NCI-H2107 treated with DMSO at 0.1 percent for 48 hours (cell line): ENCODE data around the gene TMEM242.
"Not testable (repeated sequence)": the region's sequence is repeated elsewhere in the genome, so short reads cannot be mapped to it uniquely, and the experiment has no call there.

Experiments
- DNase-seq: peaks from one replicate; lab custom pipeline; 2025; ENCODE audit not compliant: unreplicated experiment; lab: John Stamatoyannopoulos, UW

The TMEM242 gene

DNA sequence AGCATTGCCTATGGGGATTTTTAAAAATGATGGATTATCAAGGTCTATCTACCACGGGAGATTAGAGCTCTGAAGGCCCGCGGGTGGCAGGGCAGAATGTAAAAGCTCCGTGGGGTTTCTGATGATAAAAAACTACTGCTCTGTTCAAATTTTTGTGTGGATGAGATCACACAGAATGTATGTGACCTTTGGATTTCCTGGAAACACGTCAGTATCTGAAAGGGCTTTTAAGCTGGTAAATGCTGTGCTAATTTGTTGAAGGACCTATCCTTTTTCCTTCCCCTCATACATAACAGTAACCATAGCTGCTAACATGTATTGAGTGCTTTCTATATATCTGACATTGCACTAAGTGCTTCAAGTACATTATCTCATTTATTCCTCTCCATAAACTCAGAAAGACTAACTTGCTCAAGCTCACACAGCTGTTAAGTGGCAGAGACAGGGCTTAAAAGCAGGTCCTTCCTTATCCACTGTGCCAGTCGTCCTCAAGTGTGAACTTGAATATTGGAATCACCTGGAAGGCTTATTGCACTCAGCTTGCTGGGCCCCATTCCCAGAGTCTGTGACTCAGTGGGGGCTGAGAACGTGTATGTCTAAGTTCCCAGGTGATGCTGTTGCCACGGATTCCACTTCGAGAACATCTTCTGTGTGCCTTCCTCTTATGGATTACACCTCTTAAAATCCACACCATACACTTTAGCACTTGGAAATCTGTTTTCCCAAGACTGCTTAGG lies 1.9 kb upstream of the TMEM242 start:
- no peak for DNase-seq

DNA sequence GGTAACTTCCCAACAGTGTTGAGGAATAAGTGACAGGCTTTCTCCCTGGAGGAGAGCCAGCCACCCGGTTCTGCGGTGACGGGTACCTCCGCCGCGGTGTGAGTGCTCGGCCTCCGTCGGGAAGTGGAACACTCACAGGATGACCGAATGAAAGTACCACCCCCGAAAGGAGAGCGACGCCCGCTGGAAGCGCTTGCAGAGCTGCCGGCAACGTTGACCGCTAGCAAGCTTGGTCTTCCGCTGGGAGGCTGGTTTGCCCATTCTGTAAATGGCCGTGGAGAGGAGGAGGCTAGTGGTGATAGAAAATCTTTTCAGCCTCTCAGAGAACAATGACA lies 614 bp upstream of the TMEM242 start:
- no peak for DNase-seq

DNA sequence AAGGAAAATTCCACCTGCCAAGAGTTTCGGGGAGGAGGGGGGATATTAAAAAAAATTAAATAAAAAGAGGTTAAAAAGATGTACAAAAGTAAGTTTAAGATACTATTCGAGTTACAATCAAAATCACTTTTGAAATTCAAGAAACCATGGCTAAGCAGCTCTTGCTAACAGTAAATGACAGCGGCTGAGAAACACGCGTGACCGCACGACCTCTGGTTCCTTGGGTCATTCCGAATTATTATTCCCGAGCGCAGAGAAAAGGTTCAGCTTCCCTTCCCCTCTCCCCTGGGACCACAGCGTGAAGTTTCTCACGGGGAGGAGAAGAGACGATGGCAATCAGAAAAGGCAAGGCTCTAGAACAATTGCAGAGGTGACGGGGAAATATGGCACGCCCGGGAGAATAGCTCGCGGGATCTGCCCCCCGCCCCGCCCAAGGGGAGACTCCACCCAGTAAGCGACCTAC lies 496 bp downstream of the TMEM242 start:
- DNase-seq = no peak

DNA sequence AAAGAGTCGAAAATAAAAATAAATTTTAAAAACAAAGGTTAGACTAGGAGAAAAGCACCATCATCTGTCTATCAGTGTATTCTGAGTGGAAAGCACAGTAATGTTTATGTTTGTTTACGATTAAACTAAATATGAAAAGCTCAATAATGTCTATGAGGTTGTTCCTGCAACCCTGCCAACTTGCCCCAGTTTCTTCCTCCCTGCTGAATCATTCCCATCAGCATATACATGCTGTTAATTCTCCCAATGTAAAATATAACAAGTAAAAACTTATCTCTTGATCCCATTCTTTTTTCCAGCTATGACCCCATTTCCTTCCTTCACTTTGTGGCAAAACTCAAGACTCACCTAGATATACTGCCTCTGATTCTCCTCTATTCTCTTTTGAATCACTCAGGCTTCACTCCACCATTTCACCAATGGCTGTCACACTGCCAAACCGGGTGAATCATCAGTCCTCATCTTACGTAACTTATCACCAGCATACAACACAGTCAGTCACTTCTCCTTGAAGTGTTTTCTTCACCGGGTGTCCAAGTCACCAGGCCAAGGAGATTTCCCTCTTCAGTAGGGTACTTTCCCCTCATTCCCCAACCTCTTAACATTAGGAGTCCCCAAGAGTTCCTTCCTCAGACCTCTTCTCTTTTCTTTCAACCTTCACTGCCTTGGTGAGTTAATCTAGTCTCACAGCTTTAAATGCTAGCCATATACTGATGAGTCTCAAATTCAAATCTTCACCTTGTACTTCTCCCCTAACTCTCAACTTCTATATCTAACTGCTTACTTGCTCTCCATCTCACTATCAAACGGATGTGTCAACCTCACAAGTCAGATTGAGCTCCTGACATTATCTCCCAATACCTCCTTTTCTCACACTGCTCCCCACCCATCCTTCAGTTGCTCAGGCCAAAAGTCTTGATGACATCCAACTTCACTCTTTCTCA lies 6.2 kb downstream of the TMEM242 start:
- no peak for DNase-seq

DNA sequence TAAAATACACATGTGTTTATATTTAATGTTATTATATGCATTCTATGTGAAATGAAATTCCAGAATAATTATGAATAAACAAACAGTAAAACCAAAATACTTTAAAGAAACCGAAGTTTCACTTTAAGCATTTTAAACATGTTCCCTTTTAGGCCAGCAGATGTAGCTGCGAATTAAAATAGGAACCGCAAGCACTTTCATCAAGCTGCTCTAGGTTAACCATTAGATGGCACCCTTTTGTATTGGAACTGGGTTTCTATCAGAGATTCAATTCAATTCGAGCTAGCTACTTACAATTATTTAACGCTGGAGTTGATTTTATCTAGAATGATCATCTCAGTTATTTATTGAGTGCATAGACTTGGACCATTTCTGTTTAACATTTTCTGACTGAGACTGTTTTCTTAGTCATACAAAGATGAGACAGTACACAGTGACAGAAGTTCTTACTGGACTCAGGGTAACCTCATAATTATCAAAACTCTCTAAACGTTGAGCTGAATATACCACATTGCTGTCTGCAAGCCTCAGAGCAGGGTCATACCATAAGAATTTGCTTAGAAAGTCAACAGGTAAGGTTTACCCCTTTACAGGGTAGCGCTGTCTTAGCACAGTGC lies 8.5 kb downstream of the TMEM242 start:
- no peak for DNase-seq

DNA sequence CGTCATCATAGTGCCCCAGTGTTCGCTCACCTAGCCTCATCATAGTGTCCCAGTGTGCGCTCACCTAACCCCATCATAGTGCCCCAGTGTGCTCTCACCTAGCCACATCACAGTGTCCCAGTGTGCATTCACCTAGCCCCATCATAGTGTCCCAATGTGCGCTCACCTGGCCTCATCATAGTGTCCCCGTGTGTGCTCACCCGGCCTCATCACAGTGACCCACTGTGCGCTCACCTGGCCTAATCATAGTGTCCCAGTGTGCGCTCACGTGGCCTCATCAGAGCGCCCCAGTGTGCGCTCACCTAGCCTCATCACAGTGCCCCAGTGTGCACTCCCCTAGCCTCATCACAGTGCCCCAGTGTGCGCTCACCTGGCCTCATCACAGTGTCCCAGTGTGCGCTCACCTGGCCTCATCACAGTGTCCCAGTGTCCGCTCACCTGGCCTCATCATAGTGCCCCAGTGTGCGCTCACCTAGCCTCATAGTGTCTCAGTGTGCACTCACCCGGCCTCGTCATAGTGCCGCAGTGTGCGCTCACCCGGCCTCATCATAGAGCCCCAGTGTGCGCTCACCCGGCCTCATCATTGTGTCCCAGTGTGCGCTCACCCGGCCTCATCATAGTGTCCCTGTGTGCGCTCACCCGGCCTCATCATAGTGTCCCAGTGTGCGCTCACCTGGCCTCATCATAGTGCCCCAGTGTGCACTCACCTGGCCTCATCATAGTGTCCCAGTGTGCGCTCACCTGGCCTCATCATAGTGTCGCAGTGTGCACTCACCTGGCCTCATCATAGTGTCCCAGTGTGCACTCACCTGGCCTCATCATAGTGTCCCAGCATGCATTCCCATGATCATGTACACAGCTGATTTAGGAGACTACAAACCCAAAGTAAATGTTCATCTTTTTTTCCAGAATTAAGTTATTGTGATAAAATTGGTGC lies 9.5 kb downstream of the TMEM242 start:
- DNase-seq = no peak

DNA sequence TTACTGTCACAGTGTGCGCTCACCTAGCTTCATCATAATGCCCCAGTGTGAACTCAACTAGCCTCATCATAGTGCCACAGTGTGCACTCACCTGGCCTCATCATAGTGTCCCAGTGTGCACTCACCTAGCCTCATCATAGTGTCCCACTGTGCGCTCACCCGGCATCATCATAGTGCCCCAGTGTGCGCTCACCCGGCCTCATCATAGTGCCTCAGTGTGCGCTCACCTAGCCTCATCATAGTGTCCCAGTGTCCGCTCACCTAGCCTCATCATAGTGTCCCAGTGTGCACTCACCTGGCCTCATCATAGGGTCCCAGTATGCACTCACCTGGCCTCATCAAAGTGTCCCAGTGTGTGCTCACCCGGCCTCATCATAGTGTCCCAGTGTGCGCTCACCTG lies 10.6 kb downstream of the TMEM242 start:
- no peak for DNase-seq

DNA sequence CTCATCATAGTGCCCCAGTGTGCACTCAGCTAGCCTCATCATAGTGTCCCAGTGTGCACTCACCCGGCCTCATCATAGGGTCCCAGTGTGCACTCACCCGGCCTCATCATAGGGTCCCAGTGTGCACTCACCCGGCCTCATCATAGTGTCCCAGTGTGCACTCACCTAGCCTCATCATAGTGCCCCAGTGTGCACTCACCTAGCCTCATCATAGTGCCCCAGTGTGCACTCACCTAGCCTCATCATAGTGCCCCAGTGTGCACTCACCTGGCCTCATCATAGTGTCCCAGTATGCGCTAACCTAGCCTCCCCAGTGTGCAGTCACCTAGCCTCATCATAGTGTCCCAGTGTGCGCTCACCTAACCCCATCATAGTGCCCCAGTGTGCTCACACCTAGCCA lies 12.6 kb downstream of the TMEM242 start:
- not testable (repeated sequence) for DNase-seq

DNA sequence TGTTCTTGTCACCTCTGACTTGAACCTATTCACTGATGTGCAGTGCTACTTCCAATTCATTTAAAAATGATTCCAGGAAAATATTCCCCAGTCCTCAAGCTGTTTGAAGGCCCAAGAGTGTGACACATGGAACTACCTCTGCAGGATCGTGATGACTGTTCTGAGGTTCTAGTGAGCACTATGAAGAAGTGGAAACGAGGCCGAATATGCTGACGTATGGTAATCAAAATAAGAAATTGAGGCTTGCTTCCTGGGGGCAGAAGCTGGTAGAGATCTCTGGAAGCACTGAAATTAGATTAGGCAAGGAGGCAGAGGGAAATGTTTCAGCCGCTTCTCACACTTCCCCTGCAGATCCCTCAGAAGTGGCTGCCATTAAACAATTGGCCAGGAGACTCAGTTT lies 15.7 kb downstream of the TMEM242 start:
- DNase-seq = no peak

DNA sequence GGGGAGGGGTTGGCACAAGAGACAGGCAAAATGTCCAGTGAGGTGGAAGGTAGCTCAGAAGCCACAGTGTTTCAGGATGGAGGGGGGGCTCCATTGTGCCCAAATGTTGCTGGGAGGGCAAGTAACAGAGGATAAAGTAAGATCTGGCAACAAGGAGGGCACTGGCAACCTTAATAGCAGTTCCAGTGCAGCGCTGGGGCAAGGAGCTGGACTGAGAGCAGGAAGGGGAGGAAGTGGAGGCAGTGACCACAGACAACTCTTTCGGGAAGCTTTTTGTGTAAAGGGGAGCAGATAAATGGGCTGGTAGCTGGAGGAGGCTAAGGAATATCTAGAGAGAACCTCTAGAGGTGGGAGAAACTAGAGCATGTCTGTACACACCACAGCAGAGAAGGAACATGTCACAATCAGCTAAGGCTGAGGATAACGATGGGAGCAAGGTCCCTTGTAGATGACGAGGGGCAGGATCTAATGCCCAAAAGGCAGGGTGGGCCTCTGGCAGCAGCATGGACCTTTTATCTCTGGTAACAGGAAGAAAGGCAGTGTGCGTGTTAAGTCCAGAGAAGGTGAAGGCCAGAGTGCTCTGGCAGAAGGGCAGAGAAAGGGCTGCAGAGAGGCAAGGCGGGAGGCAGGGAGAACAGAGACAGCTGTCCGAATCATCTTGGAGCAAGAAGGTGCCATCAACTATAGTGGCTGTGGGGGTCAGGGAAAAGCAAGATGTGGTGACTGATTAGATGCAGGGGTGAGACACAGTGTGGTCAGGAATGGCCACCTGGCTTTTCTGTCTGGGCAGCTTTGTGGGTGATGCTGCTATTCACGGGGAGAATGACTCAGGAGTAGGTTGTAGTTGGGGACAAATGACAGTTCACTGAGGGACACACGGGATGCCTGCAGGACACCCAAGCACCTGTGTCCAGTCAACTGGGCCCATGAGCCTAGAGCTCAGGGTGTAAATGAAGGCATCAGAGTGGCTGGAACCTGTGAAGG lies 17.4 kb downstream of the TMEM242 start:
- DNase-seq = no peak

DNA sequence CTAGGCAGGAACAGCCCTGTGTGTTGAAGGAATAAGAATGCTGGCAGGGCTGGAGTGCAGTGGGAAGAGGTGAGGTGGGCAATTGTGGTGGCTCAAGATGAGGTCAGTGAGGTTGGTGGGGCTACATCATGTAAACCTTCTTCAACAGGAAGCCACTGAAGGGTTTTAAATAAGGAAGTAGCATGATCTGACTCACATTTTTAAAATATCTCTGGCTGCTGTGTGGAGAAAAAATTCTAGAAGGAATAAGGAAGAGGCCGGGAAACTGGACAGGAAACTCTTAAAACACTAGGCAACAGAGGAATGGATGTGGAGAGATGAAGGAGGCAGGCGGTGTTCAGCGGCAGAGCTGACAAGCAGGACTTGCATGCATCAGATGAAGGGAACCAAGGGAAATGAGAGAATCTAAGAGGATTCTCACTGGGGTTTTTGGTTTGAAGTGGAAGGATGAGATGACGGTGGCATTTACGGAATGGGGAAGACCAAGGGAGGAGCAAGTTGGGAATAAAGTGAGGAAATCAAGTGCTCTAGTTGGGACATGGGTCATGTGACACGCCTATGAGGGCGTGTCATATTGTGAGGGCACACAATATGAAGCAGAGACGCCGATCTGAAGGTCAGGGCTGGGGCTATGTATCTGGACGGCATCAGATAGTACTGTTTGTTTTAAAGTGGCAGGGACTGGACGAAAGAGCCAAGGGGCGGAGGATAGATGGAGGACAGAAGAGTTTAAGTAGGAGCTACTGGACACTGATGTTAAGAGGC lies 18.2 kb downstream of the TMEM242 start:
- DNase-seq = no peak

DNA sequence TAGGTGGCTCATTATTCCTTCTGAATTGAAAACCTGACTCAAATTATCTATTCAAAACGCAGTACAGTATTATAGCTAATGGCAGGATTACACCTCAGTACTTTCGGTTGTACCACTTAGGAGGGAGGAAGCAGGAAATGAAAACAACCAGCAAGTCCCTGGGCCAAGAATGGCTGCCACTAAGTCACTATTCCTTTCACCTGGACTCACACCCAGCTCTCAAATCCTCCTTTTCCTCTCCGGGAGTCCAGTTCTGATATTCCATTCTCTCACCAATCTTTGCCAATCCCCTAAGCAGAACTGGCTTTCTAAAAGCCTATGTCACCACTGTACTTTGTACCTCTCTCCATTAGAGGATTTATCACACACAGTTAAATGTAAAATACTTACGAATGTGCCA lies 20.6 kb downstream of the TMEM242 start:
- DNase-seq = peak; percentile 65

DNA sequence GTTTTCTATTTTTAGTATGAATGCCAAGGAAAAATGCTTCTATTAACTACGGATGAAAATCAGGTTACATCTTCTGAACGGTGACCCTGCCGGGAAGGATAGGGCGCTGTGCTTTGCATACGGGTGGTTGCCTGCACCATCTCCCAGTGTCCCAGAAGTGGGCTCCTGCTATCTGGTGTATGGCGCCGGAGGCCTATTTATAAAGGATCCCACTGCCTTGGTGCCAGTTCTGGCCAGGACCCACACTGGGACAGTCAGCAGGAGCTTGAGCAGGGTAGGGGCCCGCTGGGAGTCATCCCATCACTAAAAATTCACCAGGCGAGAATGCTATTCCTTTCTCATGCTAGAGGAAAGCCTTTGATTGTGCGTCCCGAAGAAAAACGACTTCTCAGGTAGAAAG lies 22.9 kb downstream of the TMEM242 start:
- no peak for DNase-seq

DNA sequence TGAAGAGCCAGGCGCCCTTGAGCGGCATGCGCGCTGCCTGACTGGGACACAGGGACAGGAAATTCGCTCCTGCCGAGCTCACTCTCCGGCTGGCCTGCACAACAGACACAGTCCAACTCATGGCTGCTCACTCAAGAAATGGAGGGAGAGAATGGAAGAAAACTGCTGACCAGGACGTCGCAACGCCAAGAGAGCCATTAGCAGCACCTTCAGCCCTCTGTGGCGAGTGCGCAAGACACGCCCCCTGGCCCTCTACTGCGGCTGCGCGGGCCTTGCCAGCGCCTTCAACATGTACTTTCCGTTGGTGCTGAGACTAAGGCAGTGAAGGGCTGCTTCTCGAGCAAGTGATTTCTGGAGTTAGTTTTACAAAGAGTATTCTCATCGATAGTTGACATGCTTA lies 23.3 kb downstream of the TMEM242 start:
- DNase-seq = no peak

DNA sequence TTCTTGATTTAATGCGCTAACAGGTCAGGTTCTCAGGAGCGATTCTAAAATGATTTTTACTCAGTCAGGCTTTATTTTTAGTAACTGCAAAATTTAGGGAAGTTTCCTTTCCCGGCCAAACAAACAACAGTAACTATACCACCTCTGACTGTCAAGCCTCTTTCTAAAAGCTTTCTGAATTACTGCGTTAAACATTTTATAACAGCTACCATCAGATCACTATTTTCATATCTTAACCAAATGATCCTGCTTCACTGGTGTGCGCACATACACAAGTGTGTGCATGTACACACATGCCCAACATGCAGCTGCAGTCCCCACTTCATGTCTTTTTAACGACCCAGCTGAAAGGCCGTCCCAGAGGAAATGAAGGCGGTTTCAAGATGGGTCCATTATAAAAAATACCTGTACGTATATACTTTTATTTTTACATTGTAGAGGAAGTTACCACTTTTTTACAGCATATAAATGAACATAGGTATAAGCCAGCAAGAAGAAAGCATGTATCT lies 25.0 kb downstream of the TMEM242 start:
- peak; percentile 22 for DNase-seq

DNA sequence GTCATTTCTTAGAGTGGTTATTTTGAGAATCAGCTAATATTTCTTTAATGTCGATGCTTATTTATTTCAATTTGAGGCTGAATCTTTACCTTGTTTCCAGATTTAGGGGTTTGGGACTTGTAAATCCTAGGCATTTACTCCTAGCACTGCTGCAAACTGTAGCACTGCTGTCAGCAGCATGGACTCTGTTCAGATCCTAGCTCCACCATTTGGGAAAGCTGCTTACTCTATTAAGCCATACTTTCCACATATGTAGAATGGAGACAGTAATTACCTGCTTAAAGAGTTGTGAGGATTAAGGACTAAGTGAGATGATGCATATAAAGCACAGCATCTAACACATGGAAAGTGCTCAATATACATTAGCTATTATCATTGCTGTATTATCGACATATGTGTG lies 28.7 kb downstream of the TMEM242 start:
- no peak for DNase-seq

DNA sequence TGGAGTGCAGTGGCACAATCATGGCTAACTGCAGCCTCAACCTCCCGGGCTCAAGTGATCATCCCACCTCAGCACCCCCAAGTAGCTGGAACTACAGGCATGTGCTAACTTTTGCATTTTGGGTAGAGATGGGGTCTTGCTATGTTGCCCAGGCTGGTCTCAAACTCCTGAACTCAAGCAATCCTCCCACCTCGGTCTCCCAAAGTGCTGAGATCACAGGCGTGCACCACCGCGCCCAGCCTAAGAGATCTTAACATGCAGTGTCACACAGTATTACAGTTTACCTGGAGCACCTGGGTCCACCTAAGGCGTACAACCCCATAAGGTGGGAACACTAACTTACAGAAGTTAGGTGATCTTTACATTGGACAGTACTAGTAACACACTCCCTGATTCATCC lies 29.5 kb downstream of the TMEM242 start:
- no peak for DNase-seq

DNA sequence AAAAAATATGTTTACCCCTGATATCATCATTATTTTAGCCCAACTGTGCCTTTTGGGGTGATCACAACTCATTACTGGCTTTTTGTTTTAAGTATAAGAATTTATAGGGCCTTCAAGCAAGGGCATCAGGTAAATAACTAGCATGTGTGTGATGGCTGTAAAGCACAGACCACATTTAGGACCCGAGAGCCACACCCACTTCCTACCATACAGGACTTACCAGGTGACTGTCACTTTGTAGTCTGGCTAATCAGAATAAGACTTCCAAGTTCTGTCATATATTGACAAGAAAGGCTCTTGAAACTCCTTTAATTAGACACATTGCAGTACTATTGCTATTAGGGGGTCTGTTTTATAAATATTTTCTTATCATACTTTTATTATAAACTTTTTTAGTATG lies 31.1 kb downstream of the TMEM242 start:
- no peak for DNase-seq

DNA sequence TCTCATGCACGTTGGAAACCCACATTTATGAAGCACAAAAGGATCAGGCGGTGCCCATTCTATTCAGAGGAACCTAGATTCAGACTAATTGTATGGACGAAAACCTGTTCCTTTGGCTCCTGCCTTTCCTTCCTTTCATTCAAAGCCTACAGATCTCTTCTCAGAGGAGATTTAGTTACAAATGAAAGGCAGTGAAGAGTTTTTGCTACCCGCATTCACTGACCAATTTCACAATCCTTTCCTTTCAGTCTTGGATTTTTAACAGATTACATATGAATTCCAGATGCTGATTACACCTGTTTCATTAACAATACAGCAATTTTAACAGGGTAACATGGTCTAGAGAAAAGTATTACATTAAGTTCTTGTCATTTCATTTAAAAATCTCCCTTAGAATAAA lies 32.0 kb downstream of the TMEM242 start:
- DNase-seq = peak; percentile 76
